A549 (cell line): ENCODE results near the gene MTHFD2. TPM values are rescaled to one million over a fixed set of nuclear protein-coding genes. Genes with fewer than 3 reads are reported as not detected.
A peak's percentile ranks its signal among the peaks of the same experiment; 100 is the strongest.
"Not testable (repeated sequence)": the region's sequence is repeated elsewhere in the genome, so short reads cannot be mapped to it uniquely, and the experiment has no call there.

Experiments used
- ATAC-seq, 2 experiments: fragments of 200-7000 bp in 1 of 2; fragments of >200 bp in 1 of 2; cut with Nextera tagmentation in 1 of 2; cut with Tn5 transposase in 1 of 2; 3 replicates each; pipeline versions ENCODE4 v1.8.0 to v1.9.1; 2018 to 2020; ENCODE audit warnings: mild to moderate bottlenecking in 1 of 2, moderate library complexity in 1 of 2
- CTCF ChIA-PET: fragments of 300-600 bp; sonication (Branson Sonifier 250); formaldehyde crosslinking; extraction: SDS; loops from one replicate; lab custom pipeline; 2021; ENCODE audit warnings: antibody characterized with exemption, inconsistent platforms; lab: Yijun Ruan, JAX
- POLR2A ChIA-PET: fragments of 350-600 bp; formaldehyde crosslinking; extraction: SDS; loops from one replicate; lab custom pipeline; 2021; ENCODE audit warnings: antibody characterized with exemption, inconsistent platforms; lab: Yijun Ruan, JAX
- DNase-seq, 2 experiments: peaks; one replicate each; pipeline versions ENCODE4 v3.0.0 to v3.0.0-alpha.2; 2011 to 2016; ENCODE audit warnings: low read depth in 1 of 2, low spot score in 1 of 2
- FAIRE-seq: peaks from 2 replicates; lab custom pipeline; 2011; peaks lifted over from hg19 to GRCh38; lab: Jason Lieb, UNC
- H3K27ac ChIP-seq, 2 experiments: fragments of >200 bp; sonication (Bioruptor Twin); formaldehyde crosslinking; 3 replicates each; pipeline ENCODE4 v1.5.1; 2016 to 2017
- H3K4me1 ChIP-seq: fragments of >200 bp; sonication (Bioruptor Twin); formaldehyde crosslinking; 3 replicates; pipeline ENCODE4 v1.6.1; 2016
- H3K4me2 ChIP-seq: fragments of >200 bp; sonication (Bioruptor Twin); formaldehyde crosslinking; 3 replicates; pipeline ENCODE4 v1.6.1; 2016
- H3K4me3 ChIP-seq: fragments of >200 bp; sonication (Bioruptor Twin); formaldehyde crosslinking; 3 replicates; pipeline ENCODE4 v1.5.1; 2016
- H3K9me3 ChIP-seq: fragments of >200 bp; sonication (Bioruptor Twin); formaldehyde crosslinking; 3 replicates; pipeline ENCODE4 v1.6.1; 2016
- CEBPB ChIP-seq, 2 experiments: fragments of >200 bp in 1 of 2; sonication (Bioruptor Twin) in 1 of 2; formaldehyde crosslinking in 1 of 2; IDR thresholded peaks; 2 replicates each; pipeline ENCODE4 v1.6.1; 2012 to 2016
- CHD4 ChIP-seq: fragments of 200-600 bp; sonication (generic); IDR thresholded peaks from 2 replicates; pipeline ENCODE4 v1.6.1; 2016; ENCODE audit warnings: antibody characterized with exemption, mild to moderate bottlenecking, borderline replicate concordance
- EHF ChIP-seq: fragments of 250-450 bp; sonication (Bioruptor Pico); IDR thresholded peaks from 2 replicates; pipeline ENCODE4 v1.5.0; 2020; ENCODE audit warnings: mild to moderate bottlenecking
- EHMT2 ChIP-seq: fragments of 200-600 bp; sonication (generic); IDR thresholded peaks from 2 replicates; pipeline ENCODE4 v1.6.1; 2016; ENCODE audit warnings: antibody characterized with exemption, low read depth, mild to moderate bottlenecking, moderate library complexity
- FOXS1 ChIP-seq: fragments of 250-450 bp; sonication (Bioruptor Pico); IDR thresholded peaks from 2 replicates; pipeline ENCODE4 v1.5.0; 2020; ENCODE audit warnings: mild to moderate bottlenecking, moderate library complexity
- HDAC2 ChIP-seq: fragments of 200-600 bp; sonication (generic); IDR thresholded peaks from 2 replicates; pipeline ENCODE4 v1.6.1; 2016
- HES2 ChIP-seq: fragments of >200 bp; sonication (Bioruptor Twin); formaldehyde crosslinking; IDR thresholded peaks from 2 replicates; pipeline ENCODE4 v1.6.1; 2016
- HOXB5 ChIP-seq: fragments of 250-450 bp; sonication (Bioruptor Pico); IDR thresholded peaks from 2 replicates; pipeline ENCODE4 v1.5.0; 2020; ENCODE audit warnings: mild to moderate bottlenecking, moderate library complexity
- KDM1A ChIP-seq: fragments of 200-600 bp; sonication (generic); IDR thresholded peaks from 2 replicates; pipeline ENCODE4 v1.6.1; 2016; ENCODE audit warnings: low read depth, mild to moderate bottlenecking
- KDM5A ChIP-seq: fragments of 200-600 bp; sonication (generic); IDR thresholded peaks from 2 replicates; pipeline ENCODE4 v1.6.1; 2016; ENCODE audit warnings: antibody characterized with exemption, mild to moderate bottlenecking
- MAX ChIP-seq: IDR thresholded peaks from 2 replicates; pipeline ENCODE4 v1.6.1; 2012
- MYC ChIP-seq: IDR thresholded peaks from 2 replicates; pipeline ENCODE4 v1.6.1; 2012; ENCODE audit warnings: mild to moderate bottlenecking, inconsistent platforms, low read length, improper control_type of control experiment, borderline replicate concordance
- NPAS2 ChIP-seq: fragments of 250-450 bp; sonication (Bioruptor Pico); IDR thresholded peaks from 2 replicates; pipeline ENCODE4 v1.8.0; 2022; ENCODE audit warnings: mild to moderate bottlenecking, moderate library complexity, borderline replicate concordance
- RAD21 ChIP-seq, 2 experiments: fragments of >200 bp in 1 of 2; sonication (Bioruptor Twin) in 1 of 2; formaldehyde crosslinking in 1 of 2; IDR thresholded peaks in 1 of 2; conservative IDR thresholded peaks in 1 of 2; 2 replicates in 1 of 2; 3 replicates in 1 of 2; pipeline ENCODE4 v1.6.1; 2012 to 2018; ENCODE audit warnings: inconsistent platforms in 1 of 2
- RARB ChIP-seq: fragments of 250-450 bp; sonication (Bioruptor Pico); IDR thresholded peaks from 2 replicates; pipeline ENCODE4 v1.8.0; 2021; ENCODE audit warnings: mild to moderate bottlenecking, moderate library complexity
- SMC3 ChIP-seq: fragments of >200 bp; sonication (Bioruptor Twin); formaldehyde crosslinking; IDR thresholded peaks from 3 replicates; pipeline ENCODE4 v1.6.1; 2018; ENCODE audit warnings: inconsistent platforms
- SREBF2 ChIP-seq: fragments of 450-650 bp; IDR thresholded peaks from 2 replicates; pipeline ENCODE4 v1.6.1; 2014; ENCODE audit warnings: mild to moderate bottlenecking, moderate library complexity
- TFCP2L1 ChIP-seq: fragments of 250-450 bp; sonication (Bioruptor Pico); IDR thresholded peaks from 2 replicates; pipeline ENCODE4 v1.5.0; 2021; ENCODE audit warnings: mild to moderate bottlenecking
- TP53 ChIP-seq: fragments of 250-450 bp; sonication (Bioruptor Pico); IDR thresholded peaks from 2 replicates; pipeline ENCODE4 v1.5.0; 2021; ENCODE audit warnings: mild to moderate bottlenecking, moderate library complexity
- WGBS: methylation state at CpG from one replicate; pipeline ENCODE4 v1.1.6; 2017; ENCODE audit errors: missing lambda C conversion rate; 5-methylcytosine and 5-hydroxymethylcytosine counted together
- polyA plus RNA-seq, 4 experiments: library from polyadenylated mRNA; depleted of rRNA in 3 of 4; stranded (reverse); fragments of >200 nt; fragmentation: RNase III in 1 of 4; extraction: RNeasy Plus Mini Kit Qiagen cat#74134 plus additional on column Dnase treatment in 1 of 4; gene quantifications; 2 replicates in 3 of 4; 3 replicates in 1 of 4; pipeline ENCODE4 v1.2.3, GENCODE V29; 2011 to 2017
- TF ChIP-seq, protein P1 (sequence below): IDR thresholded peaks from 2 replicates; pipeline ENCODE4 v1.6.1; 2012
- TF ChIP-seq, protein P2 (sequence below): fragments of 200-600 bp; sonication (generic); IDR thresholded peaks from 2 replicates; pipeline ENCODE4 v1.6.1; 2016; ENCODE audit warnings: antibody characterized with exemption, mild to moderate bottlenecking, moderate library complexity

The MTHFD2 gene
- polyA plus RNA-seq, 2 of the 4 experiments (the other 2 are of a cell fraction), result 149 to 608 TPM

- POLR2A ChIA-PET, result no interaction called here
- WGBS, result 86% methylated on average over 4 of the region's 4 CpGs
- ATAC-seq (no peak), FAIRE-seq (no peak)
- Histone ChIP-seq H3K4me1 (no peaks in the 10 kb centered on the region), H3K4me2 (no peak overlapping the region), H3K9me3 (no peaks in the 10 kb centered on the region), H3K4me3 (no peak overlapping the region)
- TF ChIP-seq CHD4 (no peak), SMC3 (no peak), MAX (no peak), KDM5A (no peak), TFCP2L1 (CRISPR knock-in tag) (no peak), KDM1A (no peak), HES2 (no peak), NPAS2 (CRISPR knock-in tag) (no peak), HDAC2 (no peak), MYC (no peak), CEBPB (IDR thresholded peaks at IDR 0.05) (no peak), FOXS1 (CRISPR knock-in tag) (no peak), RAD21 (conservative IDR thresholded peaks at IDR 0.05 in 1 of 2, IDR thresholded peaks at IDR 0.05 in 1 of 2) (no peak), TP53 (CRISPR knock-in tag) (no peak), RARB (CRISPR knock-in tag) (no peak), EHF (CRISPR knock-in tag) (no peak)
- TF ChIP-seq, protein P1, sequence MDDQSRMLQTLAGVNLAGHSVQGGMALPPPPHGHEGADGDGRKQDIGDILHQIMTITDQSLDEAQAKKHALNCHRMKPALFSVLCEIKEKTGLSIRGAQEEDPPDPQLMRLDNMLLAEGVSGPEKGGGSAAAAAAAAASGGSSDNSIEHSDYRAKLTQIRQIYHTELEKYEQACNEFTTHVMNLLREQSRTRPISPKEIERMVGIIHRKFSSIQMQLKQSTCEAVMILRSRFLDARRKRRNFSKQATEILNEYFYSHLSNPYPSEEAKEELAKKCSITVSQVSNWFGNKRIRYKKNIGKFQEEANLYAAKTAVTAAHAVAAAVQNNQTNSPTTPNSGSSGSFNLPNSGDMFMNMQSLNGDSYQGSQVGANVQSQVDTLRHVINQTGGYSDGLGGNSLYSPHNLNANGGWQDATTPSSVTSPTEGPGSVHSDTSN, result no peak
- TF ChIP-seq, protein P2, sequence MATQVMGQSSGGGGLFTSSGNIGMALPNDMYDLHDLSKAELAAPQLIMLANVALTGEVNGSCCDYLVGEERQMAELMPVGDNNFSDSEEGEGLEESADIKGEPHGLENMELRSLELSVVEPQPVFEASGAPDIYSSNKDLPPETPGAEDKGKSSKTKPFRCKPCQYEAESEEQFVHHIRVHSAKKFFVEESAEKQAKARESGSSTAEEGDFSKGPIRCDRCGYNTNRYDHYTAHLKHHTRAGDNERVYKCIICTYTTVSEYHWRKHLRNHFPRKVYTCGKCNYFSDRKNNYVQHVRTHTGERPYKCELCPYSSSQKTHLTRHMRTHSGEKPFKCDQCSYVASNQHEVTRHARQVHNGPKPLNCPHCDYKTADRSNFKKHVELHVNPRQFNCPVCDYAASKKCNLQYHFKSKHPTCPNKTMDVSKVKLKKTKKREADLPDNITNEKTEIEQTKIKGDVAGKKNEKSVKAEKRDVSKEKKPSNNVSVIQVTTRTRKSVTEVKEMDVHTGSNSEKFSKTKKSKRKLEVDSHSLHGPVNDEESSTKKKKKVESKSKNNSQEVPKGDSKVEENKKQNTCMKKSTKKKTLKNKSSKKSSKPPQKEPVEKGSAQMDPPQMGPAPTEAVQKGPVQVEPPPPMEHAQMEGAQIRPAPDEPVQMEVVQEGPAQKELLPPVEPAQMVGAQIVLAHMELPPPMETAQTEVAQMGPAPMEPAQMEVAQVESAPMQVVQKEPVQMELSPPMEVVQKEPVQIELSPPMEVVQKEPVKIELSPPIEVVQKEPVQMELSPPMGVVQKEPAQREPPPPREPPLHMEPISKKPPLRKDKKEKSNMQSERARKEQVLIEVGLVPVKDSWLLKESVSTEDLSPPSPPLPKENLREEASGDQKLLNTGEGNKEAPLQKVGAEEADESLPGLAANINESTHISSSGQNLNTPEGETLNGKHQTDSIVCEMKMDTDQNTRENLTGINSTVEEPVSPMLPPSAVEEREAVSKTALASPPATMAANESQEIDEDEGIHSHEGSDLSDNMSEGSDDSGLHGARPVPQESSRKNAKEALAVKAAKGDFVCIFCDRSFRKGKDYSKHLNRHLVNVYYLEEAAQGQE, result no peak
- TF ChIP-seq, all 56 proteins: peak for 0
- DNase-seq, result no peak
- CTCF ChIA-PET, result interaction anchor here (0.9 to 1.5 kb wide), 3 partner anchors 8 to 405 kb away, joined by 3 to 6 read pairs (median 3); no protein-coding TSS in a partner anchor
- no peak overlapping the region for H3K27ac ChIP-seq
These were observed 30.4 kb downstream of the MTHFD2 start for GRCh38 chr2:74228772-74229171.

DNA sequence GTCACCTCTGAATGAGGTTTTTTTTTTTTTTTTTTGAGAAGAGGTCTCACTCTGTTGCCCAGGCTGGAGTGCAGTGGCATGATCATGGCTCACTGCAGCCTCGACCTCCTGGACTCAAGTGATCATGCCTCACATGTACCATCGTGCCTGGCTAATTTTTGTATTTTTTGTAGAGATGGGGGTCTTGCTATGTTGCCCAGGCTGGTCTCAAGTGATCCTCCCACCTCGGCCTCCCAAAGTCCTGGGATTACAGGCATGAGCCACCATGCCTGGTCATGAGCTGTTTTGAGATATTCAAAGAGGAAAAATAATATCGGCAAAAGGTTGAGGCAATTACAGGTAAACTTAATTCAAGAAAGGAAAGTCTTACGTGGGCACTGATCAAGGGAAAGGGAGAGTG is 31.4 kb downstream of the MTHFD2 start:
- POLR2A ChIA-PET, FAIRE-seq: not testable (repeated sequence)

GRCh38 chr2:74232426-74232825 is 34.0 kb downstream of the MTHFD2 start:
- Histone ChIP-seq H3K4me3 (no peak overlapping the region), H3K27ac (no peak overlapping the region), H3K9me3 (no peaks in the 10 kb centered on the region), H3K4me1 (no peaks in the 10 kb centered on the region), H3K4me2 (no peak overlapping the region)
- FAIRE-seq (no peak), DNase-seq (no peak), ATAC-seq (no peak; a peak in 1 of 6 replicates)
- TF ChIP-seq EHMT2 (no peak), SREBF2 (no peak), SMC3 (no peak), HOXB5 (CRISPR knock-in tag) (no peak), RAD21 (conservative IDR thresholded peaks at IDR 0.05 in 1 of 2, IDR thresholded peaks at IDR 0.05 in 1 of 2) (0 out of 5 replicates have a peak, but pooled peaks of 1 of the 2 experiments have one; percentile 16), EHF (CRISPR knock-in tag) (no peak)
- POLR2A ChIA-PET, result no interaction called here
- whole genome bisulfite sequencing, result 83% methylated on average over 6 of the region's 6 CpGs
- CTCF ChIA-PET, result interaction anchor here (0.7 kb wide), 1 partner anchor 104 kb away, joined by 3 read pairs; no protein-coding TSS in a partner anchor

More for the DNA sequence above, 31.4 kb downstream of the MTHFD2 start:
- not testable (repeated sequence) for H3K4me3 ChIP-seq, H3K4me1 ChIP-seq, H3K27ac ChIP-seq, H3K9me3 ChIP-seq, DNase-seq, ATAC-seq, H3K4me2 ChIP-seq
- CTCF ChIA-PET, result interaction anchor here (1.5 kb wide), 1 partner anchor 11 kb away, joined by 3 read pairs; no protein-coding TSS in a partner anchor
- 56% methylated on average over 5 of the region's 5 CpGs for WGBS
